OCI-LY7 (cell line): Measurements from ENCODE around the gene RHBDL2.

ENCODE experiments used
- EZH2phosphoT487 ChIP-seq: fragments of 200-600 bp; sonication (generic); IDR thresholded peaks from 2 replicates; pipeline ENCODE4 v1.6.1; 2018; ENCODE audit warnings: low read depth, borderline replicate concordance, mild to moderate bottlenecking, mixed run types, antibody characterized with exemption, low read length, moderate library complexity, mixed read lengths
- TF ChIP-seq, protein P1 (sequence below): fragments of 200-600 bp; sonication (generic); conservative IDR thresholded peaks from 2 replicates; pipeline ENCODE4 v1.5.1; 2014; ENCODE audit warnings: mild to moderate bottlenecking, antibody characterized with exemption, low read length, moderate library complexity, mixed read lengths

DNA sequence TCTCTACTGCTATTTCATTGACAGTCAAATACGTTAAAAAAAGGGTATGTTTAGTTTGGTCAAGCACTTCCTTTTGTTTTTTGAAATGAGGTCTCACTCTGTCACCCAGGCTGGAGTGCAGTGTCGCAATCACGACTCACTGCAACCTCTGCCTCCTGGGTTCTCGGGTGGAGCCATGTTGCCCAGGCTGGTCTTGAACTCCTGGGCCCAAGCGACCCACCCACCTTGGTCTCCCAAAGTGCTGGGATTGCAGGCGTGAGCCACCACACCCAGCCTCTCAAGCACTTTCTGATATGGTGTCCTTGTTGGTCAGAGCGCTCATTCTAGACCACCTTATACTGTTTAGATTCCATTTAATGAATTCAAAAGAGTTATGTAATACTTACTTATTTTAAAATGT lies 20.9 kb upstream of the RHBDL2 start:
- TF ChIP-seq, protein P1, sequence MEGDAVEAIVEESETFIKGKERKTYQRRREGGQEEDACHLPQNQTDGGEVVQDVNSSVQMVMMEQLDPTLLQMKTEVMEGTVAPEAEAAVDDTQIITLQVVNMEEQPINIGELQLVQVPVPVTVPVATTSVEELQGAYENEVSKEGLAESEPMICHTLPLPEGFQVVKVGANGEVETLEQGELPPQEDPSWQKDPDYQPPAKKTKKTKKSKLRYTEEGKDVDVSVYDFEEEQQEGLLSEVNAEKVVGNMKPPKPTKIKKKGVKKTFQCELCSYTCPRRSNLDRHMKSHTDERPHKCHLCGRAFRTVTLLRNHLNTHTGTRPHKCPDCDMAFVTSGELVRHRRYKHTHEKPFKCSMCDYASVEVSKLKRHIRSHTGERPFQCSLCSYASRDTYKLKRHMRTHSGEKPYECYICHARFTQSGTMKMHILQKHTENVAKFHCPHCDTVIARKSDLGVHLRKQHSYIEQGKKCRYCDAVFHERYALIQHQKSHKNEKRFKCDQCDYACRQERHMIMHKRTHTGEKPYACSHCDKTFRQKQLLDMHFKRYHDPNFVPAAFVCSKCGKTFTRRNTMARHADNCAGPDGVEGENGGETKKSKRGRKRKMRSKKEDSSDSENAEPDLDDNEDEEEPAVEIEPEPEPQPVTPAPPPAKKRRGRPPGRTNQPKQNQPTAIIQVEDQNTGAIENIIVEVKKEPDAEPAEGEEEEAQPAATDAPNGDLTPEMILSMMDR: no peak
- no peak for TF ChIP-seq EZH2phosphoT487
